H9 (cell line): Measurements from ENCODE around the gene TSFM. TPM values are rescaled to one million over a fixed set of nuclear protein-coding genes. Genes with fewer than 3 reads are reported as not detected.
A peak's percentile ranks its signal among the peaks of the same experiment; 100 is the strongest.

Experiments used
- DNase-seq: peaks from one replicate; pipeline ENCODE4 v3.0.0-alpha.2; 2017
- H2AFZ ChIP-seq: one replicate; pipeline ENCODE4 v1.6.1; 2013; ENCODE audit warnings: mild to moderate bottlenecking, low read length, control low read depth, moderate library complexity
- H2AK5ac ChIP-seq: 2 replicates; pipeline ENCODE4 v1.6.1; 2013; ENCODE audit warnings: low read length, control low read depth, mixed read lengths; ENCODE audit not compliant: insufficient read length
- H2BK120ac ChIP-seq: one replicate; pipeline ENCODE4 v1.6.1; 2013; ENCODE audit warnings: low read depth, mild to moderate bottlenecking, low read length, control low read depth, inconsistent platforms; ENCODE audit not compliant: poor library complexity, severe bottlenecking
- H2BK12ac ChIP-seq: 2 replicates; pipeline ENCODE4 v1.6.1; 2013; ENCODE audit warnings: low read length, control low read depth, mixed read lengths, low read depth; ENCODE audit not compliant: insufficient read length
- H2BK15ac ChIP-seq: 2 replicates; pipeline ENCODE4 v1.6.1; 2013; ENCODE audit warnings: low read depth, low read length, control low read depth
- H2BK20ac ChIP-seq: one replicate; pipeline ENCODE4 v1.6.1; 2013; ENCODE audit warnings: low read depth, mild to moderate bottlenecking, low read length, control low read depth, inconsistent platforms; ENCODE audit not compliant: poor library complexity, severe bottlenecking
- H2BK5ac ChIP-seq: 2 replicates; pipeline ENCODE4 v1.6.1; 2013; ENCODE audit warnings: low read length, control low read depth, mixed read lengths; ENCODE audit not compliant: insufficient read length
- H3K14ac ChIP-seq: 2 replicates; pipeline ENCODE4 v1.6.1; 2013; ENCODE audit warnings: low read length, control low read depth; ENCODE audit not compliant: insufficient read depth
- H3K18ac ChIP-seq: 2 replicates; pipeline ENCODE4 v1.6.1; 2013; ENCODE audit warnings: low read depth, mild to moderate bottlenecking, mixed read lengths, low read length, control low read depth; ENCODE audit not compliant: insufficient read length
- H3K23ac ChIP-seq: 2 replicates; pipeline ENCODE4 v1.6.1; 2013; ENCODE audit warnings: low read length, control low read depth, mixed read lengths, low read depth; ENCODE audit not compliant: insufficient read length
- H3K23me2 ChIP-seq: 2 replicates; pipeline ENCODE4 v1.6.1; 2013; ENCODE audit warnings: low read depth, mild to moderate bottlenecking, mixed read lengths, low read length, control low read depth; ENCODE audit not compliant: insufficient read length, poor library complexity, severe bottlenecking
- H3K27ac ChIP-seq: 2 replicates; pipeline ENCODE4 v1.5.1; 2013; ENCODE audit warnings: low read length, control low read depth, mixed read lengths, low read depth; ENCODE audit not compliant: insufficient read length
- H3K27me3 ChIP-seq: 2 replicates; pipeline ENCODE4 v1.6.1; 2013; ENCODE audit warnings: low read length, control low read depth, inconsistent platforms; ENCODE audit not compliant: insufficient read depth
- H3K4ac ChIP-seq: 2 replicates; pipeline ENCODE4 v1.6.1; 2013; ENCODE audit warnings: low read depth, mild to moderate bottlenecking, control low read depth, inconsistent platforms, low read length, moderate library complexity
- H3K4me1 ChIP-seq: 2 replicates; pipeline ENCODE4 v1.6.1; 2013; ENCODE audit warnings: low read length, control low read depth, inconsistent platforms; ENCODE audit not compliant: insufficient read depth
- H3K4me2 ChIP-seq: 2 replicates; pipeline ENCODE4 v1.6.1; 2013; ENCODE audit warnings: low read length, control low read depth, mixed read lengths; ENCODE audit not compliant: insufficient read length, insufficient read depth
- H3K56ac ChIP-seq: 2 replicates; pipeline ENCODE4 v1.6.1; 2013; ENCODE audit warnings: low read depth, mild to moderate bottlenecking, mixed read lengths, low read length, control low read depth; ENCODE audit not compliant: insufficient read length
- H3K79me1 ChIP-seq: 2 replicates; pipeline ENCODE4 v1.6.1; 2013; ENCODE audit warnings: low read depth, mild to moderate bottlenecking, moderate library complexity, low read length, control low read depth, inconsistent platforms; ENCODE audit not compliant: insufficient read depth, poor library complexity, severe bottlenecking
- H3K79me2 ChIP-seq: 2 replicates; pipeline ENCODE4 v1.6.1; 2013; ENCODE audit warnings: low read length, control low read depth, inconsistent platforms; ENCODE audit not compliant: insufficient read depth
- H3K9ac ChIP-seq: 2 replicates; pipeline ENCODE4 v1.6.1; 2013; ENCODE audit warnings: low read length, control low read depth, mixed read lengths; ENCODE audit not compliant: insufficient read length; ENCODE audit errors: extremely low read depth
- H3K9me3 ChIP-seq: one replicate; pipeline ENCODE4 v1.6.1; 2013; ENCODE audit warnings: low read depth, low read length, inconsistent platforms; ENCODE audit not compliant: control insufficient read depth
- H3T11ph ChIP-seq: one replicate; pipeline ENCODE4 v1.6.1; 2013; ENCODE audit warnings: mild to moderate bottlenecking, low read length, control low read depth, inconsistent platforms
- H4K20me1 ChIP-seq: one replicate; pipeline ENCODE4 v1.6.1; 2013; ENCODE audit not compliant: control insufficient read depth, insufficient read length, insufficient read depth
- H4K5ac ChIP-seq: 2 replicates; pipeline ENCODE4 v1.6.1; 2013; ENCODE audit warnings: low read depth, mild to moderate bottlenecking, mixed read lengths, low read length, control low read depth; ENCODE audit not compliant: insufficient read length
- H4K8ac ChIP-seq: replicated peaks from 2 replicates; pipeline ENCODE4 v1.6.1; 2013; ENCODE audit warnings: low read length, control low read depth, mixed read lengths, low read depth; ENCODE audit not compliant: insufficient read length
- H4K91ac ChIP-seq: 2 replicates; pipeline ENCODE4 v1.6.1; 2013; ENCODE audit warnings: low read depth, mild to moderate bottlenecking, moderate library complexity, mixed read lengths, low read length, control low read depth; ENCODE audit not compliant: insufficient read length
- H3K27ac Mint-ChIP-seq, 3 experiments: 2 replicates in 2 of 3; 3 replicates in 1 of 3; pipeline ENCODE4 v1.8.0; 2020 to 2021; ENCODE audit warnings: mixed read lengths in 3 of 3, mild to moderate bottlenecking in 1 of 3, moderate library complexity in 1 of 3
- H3K27me3 Mint-ChIP-seq: 2 replicates; pipeline ENCODE4 v1.8.0; 2021; ENCODE audit warnings: low read depth, mild to moderate bottlenecking, moderate library complexity, mixed read lengths
- H3K36me3 Mint-ChIP-seq, 3 experiments: 2 replicates in 2 of 3; 3 replicates in 1 of 3; pipeline ENCODE4 v1.8.0; 2020 to 2021; ENCODE audit warnings: low read depth in 3 of 3, mixed read lengths in 3 of 3; ENCODE audit not compliant: insufficient read depth in 1 of 3
- H3K4me1 Mint-ChIP-seq, 2 experiments: 2 replicates each; pipeline ENCODE4 v1.8.0; 2020; ENCODE audit warnings: mixed read lengths in 2 of 2
- H3K4me3 Mint-ChIP-seq, 2 experiments: 2 replicates in 1 of 2; 3 replicates in 1 of 2; pipeline ENCODE4 v1.8.0; 2020 to 2021; ENCODE audit warnings: mild to moderate bottlenecking in 2 of 2, mixed read lengths in 2 of 2, moderate library complexity in 1 of 2
- H3K9me3 Mint-ChIP-seq, 2 experiments: 2 replicates in 1 of 2; 3 replicates in 1 of 2; pipeline ENCODE4 v1.8.0; 2020; ENCODE audit warnings: mild to moderate bottlenecking in 2 of 2, mixed read lengths in 2 of 2, moderate library complexity in 1 of 2
- WGBS: extraction: QIAGEN DNeasy Blood & Tissue Kit; methylation state at CpG from one replicate; pipeline ENCODE4 v1.1.7; 2013; ENCODE audit warnings: missing lambda C conversion rate, low lambda C conversion rate, mixed read lengths; ENCODE audit not compliant: insufficient read length; ENCODE audit errors: extremely low coverage; 5-methylcytosine and 5-hydroxymethylcytosine counted together
- total RNA-seq: library from RNA; stranded (reverse); gene quantifications from 2 replicates; pipeline ENCODE4 v1.2.1, GENCODE V29; 2021
- TF ChIP-seq, protein P1 (sequence below): fragments of 200-600 bp; sonication (generic); conservative IDR thresholded peaks from 3 replicates; pipeline ENCODE4 v1.8.0; 2021; ENCODE audit warnings: antibody characterized with exemption, mild to moderate bottlenecking

TSFM gene
- total RNA-seq, 1 experiment from 2014 or later = 50.2 TPM

- H3K27me3 Mint-ChIP-seq = peaks cover 40% of the 10 kb centered on the region
- H4K5ac ChIP-seq = no peak within 1 kb of the TSS
- H3K4me1 ChIP-seq = peaks cover 3% of the 10 kb centered on the region; the same call in 1 of the 2 replicates
- no peak within 1 kb of the TSS for H4K91ac ChIP-seq
- WGBS = no CpG with 5 or more reads among the region's 38 CpGs
- no peak within 1 kb of the TSS for H2BK15ac ChIP-seq
- H3K4me1 Mint-ChIP-seq = peaks cover 32 to 47% of the 10 kb centered on the region in 2 experiments
- H4K8ac ChIP-seq = no peak within 1 kb of the TSS
- no peak within 1 kb of the TSS for H2BK5ac ChIP-seq
- no peak within 1 kb of the TSS for H3K56ac ChIP-seq
- peak; percentile 87 for DNase-seq
- H3K23ac ChIP-seq = no peak within 1 kb of the TSS
- no peak within 1 kb of the TSS for H3K9ac ChIP-seq
- H3K4me2 ChIP-seq = peak within 1 kb of the TSS; percentile 80
- no peak within 1 kb of the TSS for H3K4ac ChIP-seq
- H2BK12ac ChIP-seq = no peak within 1 kb of the TSS
- no peaks in the 10 kb centered on the region for H4K20me1 ChIP-seq
- H3K27me3 ChIP-seq = peaks cover 31% of the 10 kb centered on the region; the same call in 1 of the 2 replicates
- H3K27ac ChIP-seq = no peak within 1 kb of the TSS
- no peak within 1 kb of the TSS; the same call in 1 of the 2 replicates for H3K14ac ChIP-seq
- no peak within 1 kb of the TSS for H2BK20ac ChIP-seq
- H3K79me1 ChIP-seq = no peaks in the 10 kb centered on the region
- H3K4me3 Mint-ChIP-seq = peak within 1 kb of the TSS; percentile 57 to 75
- no peak within 1 kb of the TSS for H2AFZ ChIP-seq
- H3K79me2 ChIP-seq = no peaks in the 10 kb centered on the region
- H3K23me2 ChIP-seq = peaks cover 25% of the 10 kb centered on the region
- no peaks in the 10 kb centered on the region for H3K9me3 Mint-ChIP-seq
- H3K9me3 ChIP-seq = no peaks in the 10 kb centered on the region
- no peak within 1 kb of the TSS for H3K18ac ChIP-seq
- H3K36me3 Mint-ChIP-seq = peaks cover 20 to 39% (median 31%) of the 10 kb centered on the region in 3 experiments
- no peak within 1 kb of the TSS for H2AK5ac ChIP-seq
- TF ChIP-seq, protein P1, sequence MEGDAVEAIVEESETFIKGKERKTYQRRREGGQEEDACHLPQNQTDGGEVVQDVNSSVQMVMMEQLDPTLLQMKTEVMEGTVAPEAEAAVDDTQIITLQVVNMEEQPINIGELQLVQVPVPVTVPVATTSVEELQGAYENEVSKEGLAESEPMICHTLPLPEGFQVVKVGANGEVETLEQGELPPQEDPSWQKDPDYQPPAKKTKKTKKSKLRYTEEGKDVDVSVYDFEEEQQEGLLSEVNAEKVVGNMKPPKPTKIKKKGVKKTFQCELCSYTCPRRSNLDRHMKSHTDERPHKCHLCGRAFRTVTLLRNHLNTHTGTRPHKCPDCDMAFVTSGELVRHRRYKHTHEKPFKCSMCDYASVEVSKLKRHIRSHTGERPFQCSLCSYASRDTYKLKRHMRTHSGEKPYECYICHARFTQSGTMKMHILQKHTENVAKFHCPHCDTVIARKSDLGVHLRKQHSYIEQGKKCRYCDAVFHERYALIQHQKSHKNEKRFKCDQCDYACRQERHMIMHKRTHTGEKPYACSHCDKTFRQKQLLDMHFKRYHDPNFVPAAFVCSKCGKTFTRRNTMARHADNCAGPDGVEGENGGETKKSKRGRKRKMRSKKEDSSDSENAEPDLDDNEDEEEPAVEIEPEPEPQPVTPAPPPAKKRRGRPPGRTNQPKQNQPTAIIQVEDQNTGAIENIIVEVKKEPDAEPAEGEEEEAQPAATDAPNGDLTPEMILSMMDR = no peak; the same call in 2 of the 3 replicates
- no peak within 1 kb of the TSS for H3T11ph ChIP-seq
- H3K27ac Mint-ChIP-seq = peak within 1 kb of the TSS in 2 of 3 experiments; percentile 44 to 51; a peak in 1 of 7 replicates
- H2BK120ac ChIP-seq = no peak within 1 kb of the TSS
Observed at GRCh38 chr12:57766464-57767304, 15.9 kb upstream of the TSFM start, which contains the start of gene CYP27B1. TSS of gene CYP27B1 (minus strand) at chr12:57767078. CDS start at chr12:57767041, 37 bp downstream.
